NCI-H187 treated with DMSO at 0.1 percent for 48 hours (cell line): ENCODE results near the gene COL23A1.
A peak's percentile ranks its signal among the peaks of the same experiment; 100 is the strongest.

Source experiments
- DNase-seq: peaks from one replicate; lab custom pipeline; 2025; lab: John Stamatoyannopoulos, UW

COL23A1 gene

DNA sequence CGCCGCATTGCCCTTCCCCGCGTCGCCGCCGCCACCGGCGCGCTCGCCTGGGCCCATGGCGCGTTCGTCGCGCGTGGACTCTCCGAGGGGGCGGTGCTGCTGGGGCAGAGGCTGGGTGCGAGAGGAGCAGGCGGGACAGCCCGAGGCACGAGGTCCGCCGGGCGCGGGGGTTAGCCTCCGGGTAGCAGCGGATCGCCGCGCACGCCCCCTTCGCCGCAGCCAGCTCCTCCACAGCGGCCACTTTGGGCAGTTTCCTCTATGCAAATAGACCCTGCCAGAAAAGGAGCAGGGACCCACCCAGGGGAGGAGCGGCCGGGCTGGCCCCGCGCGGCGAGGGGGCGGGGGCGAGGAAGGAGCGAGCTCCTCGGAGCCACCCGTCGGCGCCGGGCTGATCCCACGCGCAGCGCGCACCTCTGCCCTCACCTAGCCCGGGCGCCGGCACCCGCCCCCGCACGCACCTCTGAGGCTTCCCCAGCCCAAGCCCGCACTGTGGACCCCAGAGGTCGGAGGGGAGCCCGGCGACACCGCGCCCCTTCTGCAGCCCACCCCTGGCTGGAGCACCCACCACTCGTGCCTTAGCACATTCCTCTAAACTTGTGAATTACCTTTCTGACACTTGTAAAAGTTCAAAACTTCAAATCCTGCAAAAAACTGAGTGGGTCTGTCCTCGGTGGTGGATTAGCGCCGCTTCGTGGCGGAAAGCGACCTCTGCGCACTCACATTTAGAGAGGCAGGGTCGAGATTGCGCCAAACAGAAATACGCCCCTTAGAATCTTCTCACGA is at the start of gene COL23A1:
COL23A1 (minus strand) TSS at position 253 of the 783 bp plus-strand sequence.
- DNase-seq, result no peak

DNA sequence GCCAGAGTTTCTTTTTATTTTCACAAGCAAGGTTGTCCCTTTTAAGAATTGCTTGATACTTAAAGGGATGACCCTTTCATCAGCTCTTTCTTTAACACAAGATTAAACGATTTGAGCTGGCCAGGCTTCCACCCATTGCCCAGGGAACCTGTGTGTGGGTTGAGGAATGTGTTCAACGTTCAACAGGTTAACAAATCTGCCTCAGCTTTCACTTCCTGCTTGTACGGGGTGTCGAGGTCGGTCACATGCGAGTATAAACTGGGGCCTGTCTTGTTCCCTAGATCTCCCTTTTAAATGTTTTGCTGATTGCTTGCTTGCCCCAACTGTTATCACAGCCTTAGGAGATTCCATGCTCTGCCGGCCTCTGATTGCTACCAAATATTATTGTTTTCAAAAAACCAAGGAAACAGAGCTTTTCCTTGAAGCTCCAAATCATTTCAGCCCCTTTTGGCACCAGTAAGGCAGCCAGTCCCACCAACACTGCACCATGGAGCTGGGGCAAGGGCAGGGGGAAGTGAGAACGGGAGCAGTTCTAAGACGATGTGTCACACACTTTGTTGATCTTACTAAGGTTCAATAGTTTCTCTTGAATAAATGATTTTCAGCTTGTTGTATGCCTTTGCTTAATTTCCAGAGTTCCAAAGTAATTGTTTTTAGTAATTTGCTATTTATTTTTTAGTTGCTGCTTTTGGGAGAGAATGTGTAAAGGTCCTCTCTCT is 47.3 kb upstream of the COL23A1 start:
- no peak for DNase-seq

DNA sequence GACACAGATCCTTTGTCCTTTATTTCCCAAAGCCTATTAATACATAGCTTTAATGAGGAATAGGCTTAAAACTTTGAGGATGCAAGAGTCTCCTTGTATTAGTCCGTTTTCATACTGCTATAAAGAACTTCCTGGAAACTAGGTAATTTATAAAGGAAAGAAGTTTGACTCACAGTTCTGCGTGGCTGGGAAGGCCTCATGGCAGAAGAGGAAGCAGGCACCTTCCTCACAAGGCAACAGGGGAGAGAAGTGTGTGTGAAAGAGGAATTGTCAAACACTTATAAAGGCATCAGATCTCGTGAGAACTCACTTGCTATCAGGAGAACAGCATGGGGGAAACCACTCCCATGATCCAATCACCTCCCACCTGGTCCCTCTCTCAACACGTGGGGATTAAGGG is 42.1 kb upstream of the COL23A1 start:
- no peak for DNase-seq

DNA sequence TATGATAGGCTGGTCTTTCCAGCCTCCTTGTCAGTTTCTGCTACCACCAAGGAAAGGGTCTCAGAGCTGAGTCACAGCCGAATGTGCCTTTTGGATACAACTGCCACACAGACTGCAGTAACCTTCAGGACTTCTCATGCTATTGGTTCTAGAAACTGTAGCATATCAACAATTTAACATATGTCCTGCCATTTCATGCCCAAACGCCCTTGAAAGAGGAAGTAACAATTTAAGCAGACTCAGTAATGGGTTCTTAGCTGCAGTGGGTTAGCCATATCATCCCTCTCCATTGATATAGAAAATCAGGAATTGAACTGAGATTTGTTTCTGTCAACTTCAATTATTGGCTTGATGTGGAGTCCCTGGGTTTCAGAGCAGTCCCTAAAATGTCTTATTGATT is 40.8 kb upstream of the COL23A1 start:
- no peak for DNase-seq

DNA sequence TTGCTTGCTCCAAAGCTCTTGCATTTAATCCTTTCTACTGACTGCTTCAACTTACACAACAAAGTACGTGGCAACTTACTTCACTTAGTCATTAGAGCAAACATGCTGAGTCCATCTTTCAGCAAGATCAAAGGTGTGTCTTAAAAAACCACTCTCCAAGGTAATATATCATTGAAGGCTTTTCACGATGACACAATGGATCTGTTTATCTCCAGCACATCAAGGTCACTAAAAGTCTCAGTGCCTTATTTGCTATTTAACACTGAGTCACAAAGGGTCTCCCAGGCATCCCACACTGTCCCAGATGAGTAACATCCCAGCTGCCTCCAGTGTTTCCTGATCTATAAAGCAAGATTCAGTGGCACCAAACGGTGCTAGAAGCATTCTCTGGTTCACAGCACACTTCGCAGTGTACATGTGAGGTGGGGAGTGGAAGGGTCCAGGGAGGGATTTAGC is 40.3 kb upstream of the COL23A1 start:
- no peak for DNase-seq

DNA sequence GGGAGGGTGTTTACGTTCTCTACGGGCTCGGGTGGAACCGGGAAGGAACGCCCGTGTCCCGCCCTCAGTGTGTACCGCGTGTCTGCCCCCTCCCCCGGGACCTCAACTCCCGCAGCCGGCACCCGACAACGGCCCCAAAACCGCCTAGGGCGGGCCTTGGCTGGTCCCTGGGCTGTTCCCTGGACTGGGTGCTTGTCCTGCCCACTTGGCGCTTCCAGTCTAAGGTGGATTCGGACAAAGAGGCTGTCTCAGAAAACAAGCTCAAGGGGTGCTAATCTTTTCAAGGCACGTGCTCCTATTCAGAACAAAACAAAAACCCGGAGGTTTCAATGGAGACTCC is 37.0 kb upstream of the COL23A1 start:
- no peak for DNase-seq

DNA sequence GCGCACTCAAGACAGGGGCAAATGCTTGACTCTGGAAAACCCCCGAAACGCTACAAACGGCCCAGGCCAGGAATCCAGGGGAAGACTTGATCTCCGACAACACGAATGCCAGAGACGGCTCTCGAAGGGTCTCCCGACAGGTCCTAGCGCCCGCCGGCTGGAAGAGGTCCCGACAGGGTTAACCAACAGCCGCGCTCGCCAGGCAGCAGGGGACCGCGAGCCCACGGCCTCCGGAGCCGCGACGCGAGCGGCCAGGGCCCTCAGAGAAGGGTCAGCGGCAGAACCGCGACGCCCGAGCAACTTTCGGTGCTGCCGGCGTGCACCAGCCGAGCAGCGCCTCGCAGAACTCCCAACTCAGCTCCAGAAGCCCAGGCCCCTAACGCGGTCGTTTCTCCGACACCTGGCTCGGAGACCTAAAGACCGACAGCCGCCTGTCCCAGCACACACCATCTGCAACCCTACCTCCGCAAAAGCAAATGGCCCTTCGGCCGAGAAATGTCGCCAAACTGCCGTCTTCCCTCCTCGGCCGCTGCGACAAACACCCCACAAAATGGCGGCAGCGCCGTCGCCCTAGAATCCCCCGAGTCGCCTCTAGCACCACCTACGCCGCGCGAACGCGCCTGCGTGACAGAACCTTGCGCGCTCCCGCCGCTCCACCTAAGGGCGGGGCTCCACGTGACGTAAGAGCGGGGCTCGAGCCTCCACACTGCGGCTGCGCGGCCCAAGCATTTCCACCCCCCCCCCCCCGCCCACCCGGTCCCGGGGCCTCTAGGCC is 36.5 kb upstream of the COL23A1 start, which contains the start of gene CLK4:
CLK4 (minus strand) TSS at position 567 of the 775 bp plus-strand sequence. CDS start 3,634 bp downstream, outside the sequence.
- DNase-seq, result peak; percentile 63

DNA sequence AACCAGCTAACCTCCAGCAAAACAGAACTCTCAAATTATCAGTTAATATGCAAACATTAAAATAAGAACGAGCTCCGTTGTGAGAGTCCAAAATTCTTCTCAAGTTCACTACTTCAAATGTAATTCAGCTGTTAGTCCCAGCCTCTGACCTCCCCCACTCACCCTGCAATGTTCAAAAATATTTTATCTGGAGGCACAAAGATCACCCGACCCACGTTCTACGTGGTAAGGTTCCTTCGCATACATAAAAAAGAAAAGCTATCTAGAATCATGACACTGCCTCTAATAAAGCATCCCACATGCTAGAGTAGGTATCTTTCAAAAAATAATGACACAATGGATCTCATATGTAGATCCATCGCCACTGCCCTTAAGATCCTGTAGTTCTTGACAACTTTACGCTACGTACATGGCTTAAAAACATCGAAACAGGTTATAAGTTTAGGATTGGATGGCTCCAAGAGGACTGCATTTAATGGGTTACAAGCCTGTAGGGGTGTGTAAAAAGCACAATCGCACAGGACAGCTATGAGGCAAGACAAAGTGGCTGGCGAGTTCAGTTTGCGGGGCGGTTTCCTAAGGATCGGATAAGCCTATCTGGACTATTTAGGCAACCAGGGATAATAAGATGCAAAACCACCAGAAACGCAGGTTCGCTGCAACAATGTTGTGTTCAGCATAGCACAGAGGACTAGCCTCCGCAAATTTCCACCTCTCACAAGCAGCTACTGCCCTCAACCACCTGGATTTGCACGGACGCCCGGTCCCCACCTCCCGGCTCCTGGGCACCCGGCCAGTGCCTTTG is 35.7 kb upstream of the COL23A1 start:
- no peak for DNase-seq

DNA sequence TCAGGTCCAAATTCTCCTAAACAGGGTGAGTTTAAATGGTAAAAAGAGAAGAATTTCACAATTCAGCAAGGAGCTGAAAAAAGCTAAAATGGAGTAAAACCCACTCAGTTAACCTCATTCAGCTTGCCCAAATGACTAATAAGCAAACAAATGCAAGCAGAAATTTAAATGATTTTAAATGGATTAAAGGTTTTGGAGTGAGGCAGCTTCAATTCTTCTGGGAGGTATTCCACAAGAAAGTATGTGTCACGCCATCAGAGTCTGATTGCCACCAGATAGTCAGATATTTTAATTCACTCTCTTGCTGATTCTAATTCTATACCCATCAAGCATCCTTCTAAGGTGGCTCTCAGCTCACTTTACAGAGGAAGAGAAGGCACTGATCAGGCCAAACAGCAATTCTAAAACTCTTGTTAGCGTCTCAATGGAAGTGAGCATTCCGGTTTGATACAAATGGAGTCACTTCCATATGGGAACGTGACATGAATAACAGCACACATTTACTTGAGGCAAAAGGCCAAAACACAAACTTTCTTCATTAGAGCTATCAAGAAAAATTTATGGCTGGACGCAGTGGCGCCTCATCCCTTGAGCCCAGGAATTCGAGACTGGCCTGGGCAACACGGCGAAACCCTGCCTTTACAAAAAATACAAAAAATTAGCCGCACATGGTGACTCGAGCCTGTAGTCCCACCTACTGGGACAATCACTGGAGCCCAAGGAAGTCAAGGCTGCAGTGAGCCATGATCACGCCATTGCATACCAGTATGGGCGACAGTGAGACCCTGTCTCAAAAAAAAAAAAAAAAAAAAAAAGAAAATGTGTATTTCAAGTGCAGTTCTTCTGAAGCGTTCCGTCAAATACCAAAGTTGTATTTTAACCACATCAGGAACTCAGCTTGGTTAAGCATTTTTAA is 34.7 kb upstream of the COL23A1 start:
- DNase-seq, result no peak

DNA sequence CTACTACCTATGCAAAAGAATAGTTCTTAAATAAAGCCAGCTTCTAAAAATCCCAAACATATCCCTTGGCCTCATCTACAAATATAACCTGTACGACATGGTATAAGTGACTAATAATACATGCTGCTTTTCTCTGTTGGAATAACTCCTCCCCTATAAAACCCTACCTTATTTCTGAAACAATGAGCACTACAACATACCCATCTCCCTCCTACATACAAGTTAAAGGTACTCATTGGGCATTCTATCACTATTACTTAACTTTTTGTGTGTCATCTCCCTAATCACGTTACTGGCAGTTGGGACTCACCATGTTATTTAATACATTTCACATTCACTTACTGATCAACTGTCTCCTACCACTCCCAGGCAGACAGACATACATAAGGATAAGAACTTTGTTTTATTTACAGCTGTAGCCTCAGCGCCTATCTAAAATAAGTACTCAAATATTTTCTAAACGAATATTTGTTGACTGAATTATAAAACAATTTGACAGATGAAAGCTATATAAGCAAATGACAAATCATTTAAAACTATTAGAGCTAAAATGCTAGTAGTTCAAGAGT is 32.6 kb upstream of the COL23A1 start:
- DNase-seq, result no peak

DNA sequence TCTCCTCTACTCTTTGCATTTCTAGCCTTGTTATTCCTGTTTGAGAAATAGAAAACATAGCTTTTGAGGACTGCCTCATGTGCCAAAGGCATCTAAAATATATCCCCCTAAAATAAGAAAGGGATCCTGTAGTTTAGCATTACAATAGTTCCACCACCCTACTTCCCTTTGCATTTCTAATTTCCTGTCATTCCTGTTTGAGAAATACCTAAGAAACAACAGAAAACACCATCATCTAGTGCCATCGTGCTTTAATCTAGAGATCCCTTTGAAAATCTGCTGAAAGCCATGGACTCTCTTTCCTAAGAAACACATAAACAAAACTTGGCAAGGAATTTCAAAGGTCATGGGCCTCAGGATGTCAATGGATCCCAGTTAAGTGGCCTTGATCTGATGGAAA is 29.2 kb upstream of the COL23A1 start:
- no peak for DNase-seq

DNA sequence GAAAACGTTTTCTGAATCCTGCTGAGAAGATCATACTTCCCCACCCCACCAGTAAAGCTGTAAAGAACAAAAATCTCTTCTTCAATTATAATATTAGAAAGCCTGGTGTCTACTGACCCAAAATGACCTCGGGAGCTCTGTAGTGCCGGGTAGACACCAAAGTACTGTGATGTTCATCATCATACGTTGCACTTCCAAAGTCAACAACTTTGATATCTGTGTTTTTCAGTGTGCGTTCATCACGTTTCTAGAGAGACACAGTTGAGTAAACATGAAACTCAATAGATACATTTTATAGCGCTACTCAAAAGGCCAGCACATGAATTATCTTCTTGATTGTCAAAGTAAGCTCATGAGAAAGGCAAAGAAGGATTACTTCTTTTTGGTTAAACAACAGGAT is 22.1 kb upstream of the COL23A1 start:
- no peak for DNase-seq

DNA sequence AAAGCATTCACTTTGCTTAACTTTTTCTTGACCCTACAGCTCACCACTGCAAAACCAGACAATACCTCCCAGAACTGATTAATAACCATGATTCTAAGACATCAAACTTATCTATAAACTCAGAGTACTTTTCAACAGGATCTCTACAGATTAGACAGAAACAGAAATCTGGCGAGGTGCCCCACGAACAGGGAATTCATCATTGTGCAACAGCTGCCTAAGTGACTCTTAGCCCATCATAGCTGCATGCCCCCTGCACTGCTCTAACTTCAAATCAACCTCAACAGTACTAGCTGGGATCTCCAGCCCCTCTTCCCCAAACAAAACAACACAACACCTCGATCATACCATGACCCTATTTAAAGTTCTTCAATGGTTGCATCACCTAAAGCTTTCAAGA is 16.1 kb upstream of the COL23A1 start:
- no peak for DNase-seq

DNA sequence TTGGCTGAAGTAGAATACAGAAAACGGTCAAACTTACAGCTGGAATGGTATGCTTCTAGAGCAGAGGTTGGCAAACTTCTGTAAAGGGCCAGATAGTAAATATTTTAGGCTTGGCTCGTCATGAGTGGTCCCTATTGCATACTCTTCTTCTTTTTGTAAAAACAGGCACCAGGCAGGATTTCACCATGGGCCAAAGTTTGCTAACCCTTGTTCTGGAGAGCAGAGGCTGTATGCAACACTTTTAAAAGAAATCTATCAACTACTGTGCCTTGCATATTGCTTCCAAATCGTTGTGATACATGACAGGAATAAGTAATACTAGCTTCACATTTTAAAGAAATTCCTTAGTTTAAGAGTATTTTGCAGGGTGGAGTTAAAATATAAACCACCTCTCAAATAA is 15.6 kb upstream of the COL23A1 start:
- no peak for DNase-seq

DNA sequence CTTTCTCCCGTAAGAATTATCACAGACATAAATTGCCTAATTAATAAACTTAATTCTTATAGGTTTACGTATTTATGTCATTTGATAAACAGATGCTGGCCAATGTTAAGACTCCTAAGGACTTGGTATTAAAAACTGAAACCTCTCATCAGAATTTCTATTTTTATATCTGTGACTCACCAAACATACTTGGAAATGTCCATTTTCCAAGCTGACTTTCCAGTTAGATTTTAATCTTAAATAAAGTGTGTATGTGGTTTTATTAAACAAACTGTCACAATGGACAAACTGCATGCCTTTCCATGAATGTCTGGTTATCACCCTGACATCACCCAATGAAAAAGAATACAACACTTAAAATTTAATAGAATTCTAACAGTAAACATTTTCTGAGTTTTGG is 12.6 kb upstream of the COL23A1 start:
- no peak for DNase-seq

DNA sequence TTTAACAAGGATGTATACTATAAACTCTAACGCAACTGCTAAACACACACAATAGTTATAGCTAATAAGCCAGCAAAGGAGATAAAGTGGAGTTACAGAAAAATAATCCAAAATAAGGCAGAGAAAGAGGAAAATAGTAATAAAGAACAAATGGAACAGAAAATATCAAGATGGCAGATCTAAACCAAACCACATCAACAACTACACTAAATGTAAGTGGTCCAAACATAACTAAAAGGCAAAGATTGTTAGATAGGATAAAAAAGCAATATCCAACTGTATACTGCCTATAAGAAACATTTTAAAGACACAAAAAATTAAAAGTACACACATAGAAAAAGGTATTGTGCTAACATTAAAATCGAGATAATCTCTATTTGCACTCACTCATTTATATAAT is 5.6 kb upstream of the COL23A1 start:
- DNase-seq, result no peak

DNA sequence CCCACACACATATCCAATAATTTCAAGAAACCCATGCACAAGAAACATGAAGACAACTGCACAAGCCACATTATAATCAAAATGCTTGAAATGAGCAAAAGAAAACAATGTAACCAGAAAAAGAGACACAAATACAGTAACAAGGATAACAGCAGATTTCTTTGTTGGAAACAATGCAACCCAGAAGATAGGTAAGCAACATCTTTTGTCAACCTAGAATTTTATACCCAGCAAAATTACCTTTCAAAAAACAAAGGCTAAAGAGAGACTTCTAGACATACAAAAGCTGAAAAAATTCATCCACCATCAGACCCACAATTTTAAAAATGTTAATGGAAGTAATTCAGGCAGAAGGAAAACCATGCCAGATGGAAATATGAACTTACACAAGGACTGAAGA is 5.0 kb upstream of the COL23A1 start:
- DNase-seq, result no peak

DNA sequence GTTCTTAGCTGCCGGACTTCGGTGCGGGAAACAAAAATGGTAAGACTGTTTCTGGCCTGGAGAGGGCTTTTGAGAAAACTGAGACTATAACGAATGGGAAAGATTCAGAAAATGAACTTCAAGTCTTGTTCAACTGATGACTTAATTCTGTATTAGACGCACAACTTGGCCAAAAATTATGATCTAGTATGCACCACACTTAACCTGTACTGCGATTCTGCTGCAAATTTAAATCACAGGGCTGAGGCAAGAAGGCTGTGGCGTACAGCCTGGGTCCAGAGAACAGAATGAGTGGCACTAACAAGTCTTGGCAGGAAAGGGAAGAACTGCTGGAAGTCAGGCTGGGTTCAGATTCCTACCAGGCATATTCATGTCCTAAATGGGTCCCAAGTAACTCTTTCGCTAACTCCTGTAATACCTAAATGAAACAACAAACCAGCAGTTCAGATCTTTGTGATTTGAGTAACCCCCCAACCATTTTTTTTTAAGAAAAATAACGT is 781 bp upstream of the COL23A1 start:
- no peak for DNase-seq

DNA sequence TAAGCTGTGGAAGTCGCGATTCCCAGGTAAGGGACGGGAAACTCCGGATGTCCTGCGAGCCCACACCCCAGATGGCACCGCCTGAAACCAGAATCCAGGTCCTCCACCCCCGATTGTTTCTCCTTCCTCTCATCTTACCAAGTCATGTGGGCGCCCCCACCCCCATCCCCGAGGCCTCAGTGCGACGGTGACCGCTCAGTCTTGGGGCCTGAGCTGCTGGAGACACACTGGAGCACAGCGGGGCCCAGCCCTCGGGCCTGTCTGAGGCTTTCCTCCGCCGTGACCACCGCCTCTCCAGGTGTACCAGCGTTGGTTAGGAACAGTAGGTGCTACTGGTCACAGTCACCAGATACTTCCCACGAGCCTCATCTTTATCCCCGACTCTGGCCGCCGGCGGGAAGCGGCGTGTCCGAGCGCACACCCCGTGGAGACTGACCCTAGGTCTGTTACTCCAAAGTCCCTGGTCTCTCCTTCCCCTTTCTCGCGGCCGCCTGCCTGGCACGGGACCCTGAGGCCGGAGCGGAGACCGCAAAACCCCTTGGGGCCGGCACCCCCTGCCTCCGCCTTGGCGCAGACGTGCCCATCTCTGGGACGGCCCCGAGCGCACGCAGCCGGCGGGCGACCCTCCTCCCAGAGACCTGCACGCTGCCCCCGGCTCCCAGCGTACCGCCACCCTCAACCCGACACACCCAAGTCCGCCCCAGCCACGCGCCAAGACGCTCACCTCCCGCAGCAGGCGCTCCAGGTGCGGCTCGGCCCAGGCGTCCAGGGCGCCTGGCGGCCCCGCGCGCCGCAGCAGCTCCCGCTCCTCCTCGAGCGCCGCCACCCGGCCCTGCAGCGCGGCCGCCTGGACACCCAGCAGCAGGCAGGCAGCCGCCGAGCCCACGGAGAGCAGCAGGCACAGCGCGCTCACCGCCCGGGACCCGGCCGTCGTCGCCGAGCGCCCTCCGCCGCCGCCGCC is 733 bp downstream of the COL23A1 start:
- DNase-seq, result no peak
